H1 (cell line): Measurements from ENCODE around the gene DDX5. TPM values are rescaled to one million over a fixed set of nuclear protein-coding genes. Genes with fewer than 3 reads are reported as not detected.

Experiments used
- JUND ChIP-seq: IDR thresholded peaks from 2 replicates; pipeline ENCODE4 v1.6.1; 2011; ENCODE audit warnings: mild to moderate bottlenecking, improper control_type of control experiment, low read length
- MAFK ChIP-seq: IDR thresholded peaks from 2 replicates; pipeline ENCODE4 v1.6.1; 2012; ENCODE audit warnings: low read depth, mild to moderate bottlenecking, improper control_type of control experiment, low read length
- RFX5 ChIP-seq: IDR thresholded peaks from 2 replicates; pipeline ENCODE4 v1.6.1; 2011; ENCODE audit warnings: low read depth, low read length, improper control_type of control experiment, borderline replicate concordance
- SIN3A ChIP-seq, 2 experiments: IDR thresholded peaks in 1 of 2; conservative IDR thresholded peaks in 1 of 2; 2 replicates each; pipeline ENCODE4 v1.6.1; 2011 to 2012; ENCODE audit warnings: low read length in 2 of 2, improper control_type of control experiment in 1 of 2, low read depth in 1 of 2, mild to moderate bottlenecking in 1 of 2
- SP4 ChIP-seq: IDR thresholded peaks from 2 replicates; pipeline ENCODE4 v1.6.1; 2012; ENCODE audit warnings: low read length, inconsistent platforms
- TAF1 ChIP-seq: IDR thresholded peaks from 2 replicates; pipeline ENCODE4 v1.6.1; 2011; ENCODE audit warnings: mild to moderate bottlenecking, low read depth, low read length
- TCF12 ChIP-seq: IDR thresholded peaks from 2 replicates; pipeline ENCODE4 v1.6.1; 2011; ENCODE audit warnings: low read depth, mild to moderate bottlenecking, low read length
- YY1 ChIP-seq: IDR thresholded peaks from 2 replicates; pipeline ENCODE4 v1.6.1; 2011; ENCODE audit warnings: low read depth, mild to moderate bottlenecking, low read length
- ZNF274 ChIP-seq: IDR thresholded peaks from 2 replicates; pipeline ENCODE4 v1.7.0; 2012; ENCODE audit warnings: low read length, borderline replicate concordance; ENCODE audit errors: extremely low read depth
- polyA plus RNA-seq, 7 experiments: library from polyadenylated mRNA; depleted of rRNA in 3 of 7; stranded (reverse) in 5 of 7; unstranded in 2 of 7; fragments of >200 nt in 5 of 7; fragments of 200-250 nt in 2 of 7; gene quantifications; 1 replicate in 5 of 7; 2 replicates in 1 of 7; 4 replicates in 1 of 7; pipeline versions ENCODE4 v1.2.1 to v1.2.3, GENCODE V29; 2011 to 2013; ENCODE audit warnings: missing spikeins in 2 of 7, mixed read lengths in 2 of 7
- total RNA-seq: library from RNA; stranded (reverse); fragmentation: NEBNext Ultra II Directional; extraction: Animal tissue kit (Norgen Biotek cat#: 25700); gene quantifications from 2 replicates; pipeline ENCODE4 v1.2.1, GENCODE V29; 2021
- TF ChIP-seq, protein P1 (sequence below): IDR thresholded peaks from 2 replicates; pipeline ENCODE4 v1.6.1; 2012; ENCODE audit warnings: inconsistent platforms
- TF ChIP-seq, protein P2 (sequence below): IDR thresholded peaks from 2 replicates; pipeline ENCODE4 v1.6.1; 2011; ENCODE audit warnings: low read length, improper control_type of control experiment
- TF ChIP-seq, protein P3 (sequence below), 3 experiments: IDR thresholded peaks; 1 replicate in 2 of 3; 2 replicates in 1 of 3; pipeline versions ENCODE4 v1.5.1 to v1.6.1; 2011; ENCODE audit warnings: low read length in 3 of 3, mild to moderate bottlenecking in 3 of 3, inconsistent platforms in 2 of 3, low read depth in 1 of 3, moderate library complexity in 1 of 3; ENCODE audit not compliant: insufficient read depth in 1 of 3; ENCODE audit errors: control extremely low read depth in 1 of 3

DDX5 gene
- total and polyA plus RNA-seq, 2 of the 8 experiments (the other 6 are each of a cell fraction or from before 2014, with no cell fraction given): 572 to 591 TPM

DNA sequence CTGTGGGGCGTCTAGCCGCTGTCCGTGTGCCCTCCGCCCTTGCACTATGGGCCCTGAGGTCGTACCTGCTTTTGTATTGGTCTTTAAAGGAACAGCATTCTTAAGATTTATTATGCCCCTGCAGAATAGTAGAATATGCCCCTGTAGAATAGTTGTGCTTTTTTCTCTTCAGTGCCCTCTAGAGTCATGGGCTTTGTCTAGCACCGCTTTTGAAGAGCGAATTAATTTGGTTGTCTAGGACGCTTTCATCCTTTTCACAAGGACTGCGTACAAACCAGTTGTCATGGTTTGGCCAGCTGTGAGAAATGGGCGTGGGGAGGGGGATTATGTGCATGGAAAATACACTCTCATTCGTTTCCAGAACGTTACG lies 1.3 kb upstream of the DDX5 start (continued):
- TF ChIP-seq MAFK (no peak), JUND (no peak), TAF1 (no peak), TCF12 (no peak), YY1 (no peak), SP4 (no peak), ZNF274 (no peak), SIN3A (conservative IDR thresholded peaks at IDR 0.05 in 1 of 2, IDR thresholded peaks at IDR 0.05 in 1 of 2; ENCODE audit: low read depth in 1 of 2, low read length in 2 of 2) (peak; percentile 88 to 89; a peak in 1 of 4 replicates), RFX5 (no peak)
- TF ChIP-seq, protein P1, sequence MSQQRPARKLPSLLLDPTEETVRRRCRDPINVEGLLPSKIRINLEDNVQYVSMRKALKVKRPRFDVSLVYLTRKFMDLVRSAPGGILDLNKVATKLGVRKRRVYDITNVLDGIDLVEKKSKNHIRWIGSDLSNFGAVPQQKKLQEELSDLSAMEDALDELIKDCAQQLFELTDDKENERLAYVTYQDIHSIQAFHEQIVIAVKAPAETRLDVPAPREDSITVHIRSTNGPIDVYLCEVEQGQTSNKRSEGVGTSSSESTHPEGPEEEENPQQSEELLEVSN: no peak
- TF ChIP-seq, protein P2, sequence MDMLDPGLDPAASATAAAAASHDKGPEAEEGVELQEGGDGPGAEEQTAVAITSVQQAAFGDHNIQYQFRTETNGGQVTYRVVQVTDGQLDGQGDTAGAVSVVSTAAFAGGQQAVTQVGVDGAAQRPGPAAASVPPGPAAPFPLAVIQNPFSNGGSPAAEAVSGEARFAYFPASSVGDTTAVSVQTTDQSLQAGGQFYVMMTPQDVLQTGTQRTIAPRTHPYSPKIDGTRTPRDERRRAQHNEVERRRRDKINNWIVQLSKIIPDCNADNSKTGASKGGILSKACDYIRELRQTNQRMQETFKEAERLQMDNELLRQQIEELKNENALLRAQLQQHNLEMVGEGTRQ: no peak
- TF ChIP-seq, protein P3, sequence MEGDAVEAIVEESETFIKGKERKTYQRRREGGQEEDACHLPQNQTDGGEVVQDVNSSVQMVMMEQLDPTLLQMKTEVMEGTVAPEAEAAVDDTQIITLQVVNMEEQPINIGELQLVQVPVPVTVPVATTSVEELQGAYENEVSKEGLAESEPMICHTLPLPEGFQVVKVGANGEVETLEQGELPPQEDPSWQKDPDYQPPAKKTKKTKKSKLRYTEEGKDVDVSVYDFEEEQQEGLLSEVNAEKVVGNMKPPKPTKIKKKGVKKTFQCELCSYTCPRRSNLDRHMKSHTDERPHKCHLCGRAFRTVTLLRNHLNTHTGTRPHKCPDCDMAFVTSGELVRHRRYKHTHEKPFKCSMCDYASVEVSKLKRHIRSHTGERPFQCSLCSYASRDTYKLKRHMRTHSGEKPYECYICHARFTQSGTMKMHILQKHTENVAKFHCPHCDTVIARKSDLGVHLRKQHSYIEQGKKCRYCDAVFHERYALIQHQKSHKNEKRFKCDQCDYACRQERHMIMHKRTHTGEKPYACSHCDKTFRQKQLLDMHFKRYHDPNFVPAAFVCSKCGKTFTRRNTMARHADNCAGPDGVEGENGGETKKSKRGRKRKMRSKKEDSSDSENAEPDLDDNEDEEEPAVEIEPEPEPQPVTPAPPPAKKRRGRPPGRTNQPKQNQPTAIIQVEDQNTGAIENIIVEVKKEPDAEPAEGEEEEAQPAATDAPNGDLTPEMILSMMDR (IDR thresholded peaks at IDR 0.05; ENCODE audit: control extremely low read depth in 1 of 3, insufficient read depth in 1 of 3, low read depth in 1 of 3, low read length in 3 of 3): peak in 1 of 3 experiments; percentile 28; a peak in 2 of 4 replicates
